Measurements from ENCODE around the gene KCTD3. TPM values are rescaled to one million over a fixed set of nuclear protein-coding genes. Genes with fewer than 3 reads are reported as not detected.

The KCTD3 gene
- polyA plus RNA-seq, 3 donors: 5.9 to 8.7 (median 6.7) TPM

DNA sequence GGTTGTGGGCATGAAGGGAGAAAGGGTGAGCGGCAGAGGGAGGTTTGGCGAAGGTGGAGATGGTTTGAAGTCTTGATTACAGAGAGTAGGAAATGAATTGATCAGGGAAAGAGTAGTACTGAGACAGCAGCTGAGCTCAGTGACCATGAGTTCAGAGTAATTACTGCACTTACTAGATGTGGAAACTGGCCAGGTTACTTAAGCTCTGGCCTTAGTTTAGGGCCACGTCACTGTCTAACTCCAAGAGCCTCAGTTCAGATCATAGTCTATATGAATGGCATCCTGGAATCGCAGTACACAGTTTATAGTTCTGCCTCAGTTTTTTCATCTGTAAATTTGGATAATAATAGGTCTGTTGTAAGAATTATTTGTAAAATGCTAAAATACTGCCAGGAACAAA lies 78.1 kb downstream of the KCTD3 start:
- intact Hi-C loops (cut with micrococcal nuclease): no loop called here
- no peaks in the 10 kb centered on the region for H4K20me1 ChIP-seq (ENCODE audit: insufficient read depth, low read length)
- H3K36me3 ChIP-seq (replicated peaks in 1 of 2; ENCODE audit: control insufficient read depth in 1 of 2, insufficient read depth in 2 of 2, low read length in 2 of 2): no peaks in the 10 kb centered on the region

DNA sequence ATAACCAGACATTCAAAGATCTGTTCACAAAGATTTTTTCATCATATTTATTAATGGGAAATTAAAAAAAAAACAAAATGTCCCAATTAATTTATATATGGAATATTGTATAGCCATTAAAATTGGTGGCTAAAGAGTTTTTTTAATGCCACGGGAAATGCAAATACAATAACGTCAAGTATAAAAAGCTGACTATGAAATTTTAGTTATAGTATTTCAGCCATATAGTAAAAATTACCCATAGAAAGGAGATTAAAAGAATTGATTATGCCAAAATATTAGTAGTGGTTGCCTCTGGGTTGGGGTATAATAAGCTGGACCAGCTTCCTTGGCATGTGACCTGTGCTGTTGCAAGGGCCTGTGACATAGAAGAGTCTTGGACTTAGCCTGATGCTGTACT lies 78.8 kb downstream of the KCTD3 start:
- Histone ChIP-seq H3K36me3 (replicated peaks in 1 of 2; ENCODE audit: control insufficient read depth in 1 of 2, insufficient read depth in 2 of 2, low read length in 2 of 2) (no peaks in the 10 kb centered on the region), H3K9me3 (replicated peaks in 1 of 2; ENCODE audit: control insufficient read depth in 1 of 2, insufficient read depth in 1 of 2, low read length in 2 of 2) (no peaks in the 10 kb centered on the region), H3K79me2 (ENCODE audit: insufficient read depth, low read length) (no peaks in the 10 kb centered on the region), H3K9ac (ENCODE audit: insufficient read depth, low read length, poor library complexity, severe bottlenecking) (no peak overlapping the region), H3K27me3 (ENCODE audit: control insufficient read depth in 2 of 2, insufficient read depth in 2 of 2, low read length in 2 of 2) (no peaks in the 10 kb centered on the region), H2AFZ (ENCODE audit: insufficient read depth, low read depth, low read length, poor library complexity, severe bottlenecking) (no peak overlapping the region), H4K20me1 (ENCODE audit: insufficient read depth, low read length) (no peaks in the 10 kb centered on the region), H3K27ac (ENCODE audit: low read depth in 1 of 2, low read length in 2 of 2) (no peak overlapping the region), H3K4me1 (ENCODE audit: control insufficient read depth in 1 of 2, insufficient read depth in 2 of 2, low read length in 2 of 2) (no peaks in the 10 kb centered on the region), H3K4me2 (replicated peaks; ENCODE audit: extremely low read depth, low read length, poor library complexity, severe bottlenecking) (no peak overlapping the region), H3K4me3 (replicated peaks in 1 of 3; ENCODE audit: low read depth in 2 of 3, low read length in 3 of 3) (no peak overlapping the region)
- Mint-ChIP-seq H3K4me3 (no peak overlapping the region), H3K27ac (no peak overlapping the region), H3K36me3 (no peaks in the 10 kb centered on the region), H3K4me1 (no peaks in the 10 kb centered on the region), H3K27me3 (ENCODE audit: low read depth in 3 of 3) (peaks cover 3 to 7% (median 4%) of the 10 kb centered on the region in 3 donors), H3K9me3 (peaks cover 0 to 4% (median 2%) of the 10 kb centered on the region in 7 donors)
- WGBS (ENCODE audit: insufficient coverage): no CpG with 5 or more reads among the region's 2 CpGs
- intact Hi-C loops (cut with micrococcal nuclease): no loop called here
- TF ChIP-seq, protein P1, sequence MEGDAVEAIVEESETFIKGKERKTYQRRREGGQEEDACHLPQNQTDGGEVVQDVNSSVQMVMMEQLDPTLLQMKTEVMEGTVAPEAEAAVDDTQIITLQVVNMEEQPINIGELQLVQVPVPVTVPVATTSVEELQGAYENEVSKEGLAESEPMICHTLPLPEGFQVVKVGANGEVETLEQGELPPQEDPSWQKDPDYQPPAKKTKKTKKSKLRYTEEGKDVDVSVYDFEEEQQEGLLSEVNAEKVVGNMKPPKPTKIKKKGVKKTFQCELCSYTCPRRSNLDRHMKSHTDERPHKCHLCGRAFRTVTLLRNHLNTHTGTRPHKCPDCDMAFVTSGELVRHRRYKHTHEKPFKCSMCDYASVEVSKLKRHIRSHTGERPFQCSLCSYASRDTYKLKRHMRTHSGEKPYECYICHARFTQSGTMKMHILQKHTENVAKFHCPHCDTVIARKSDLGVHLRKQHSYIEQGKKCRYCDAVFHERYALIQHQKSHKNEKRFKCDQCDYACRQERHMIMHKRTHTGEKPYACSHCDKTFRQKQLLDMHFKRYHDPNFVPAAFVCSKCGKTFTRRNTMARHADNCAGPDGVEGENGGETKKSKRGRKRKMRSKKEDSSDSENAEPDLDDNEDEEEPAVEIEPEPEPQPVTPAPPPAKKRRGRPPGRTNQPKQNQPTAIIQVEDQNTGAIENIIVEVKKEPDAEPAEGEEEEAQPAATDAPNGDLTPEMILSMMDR (IDR thresholded peaks at IDR 0.05): no peak
- no peak for DNase-seq

More for the DNA sequence above, 78.1 kb downstream of the KCTD3 start:
- H3K4me1 ChIP-seq (ENCODE audit: control insufficient read depth in 1 of 2, insufficient read depth in 2 of 2, low read length in 2 of 2): no peaks in the 10 kb centered on the region
- H2AFZ ChIP-seq (ENCODE audit: insufficient read depth, low read depth, low read length, poor library complexity, severe bottlenecking): no peak overlapping the region
- peaks cover 0 to 3% (median 3%) of the 10 kb centered on the region in 3 donors for H3K27me3 Mint-ChIP-seq (ENCODE audit: low read depth in 3 of 3)
- WGBS (ENCODE audit: insufficient coverage): 94% methylated on average over 3 of the region's 4 CpGs
- H3K9me3 Mint-ChIP-seq: peaks cover 0 to 2% (median 0%) of the 10 kb centered on the region in 7 donors
- no peaks in the 10 kb centered on the region for H3K79me2 ChIP-seq (ENCODE audit: insufficient read depth, low read length)
- DNase-seq: no peak
- H3K27ac ChIP-seq (ENCODE audit: low read depth in 1 of 2, low read length in 2 of 2): no peak overlapping the region
- H3K27me3 ChIP-seq (ENCODE audit: control insufficient read depth in 2 of 2, insufficient read depth in 2 of 2, low read length in 2 of 2): no peaks in the 10 kb centered on the region
- H3K4me3 ChIP-seq (replicated peaks in 1 of 3; ENCODE audit: low read depth in 2 of 3, low read length in 3 of 3): no peak overlapping the region
- H3K9ac ChIP-seq (ENCODE audit: insufficient read depth, low read length, poor library complexity, severe bottlenecking): no peak overlapping the region
- TF ChIP-seq, protein P1 (IDR thresholded peaks at IDR 0.05): no peak
- H3K9me3 ChIP-seq (replicated peaks in 1 of 2; ENCODE audit: control insufficient read depth in 1 of 2, insufficient read depth in 1 of 2, low read length in 2 of 2): no peaks in the 10 kb centered on the region
- peak overlapping the region in 1 of 7 donors; percentile 0 for H3K27ac Mint-ChIP-seq
- no peak overlapping the region for H3K4me2 ChIP-seq (replicated peaks; ENCODE audit: extremely low read depth, low read length, poor library complexity, severe bottlenecking)
- no peak overlapping the region for H3K4me3 Mint-ChIP-seq
- no peaks in the 10 kb centered on the region for H3K36me3 Mint-ChIP-seq
- no peaks in the 10 kb centered on the region for H3K4me1 Mint-ChIP-seq

Data from CD14-positive monocyte (primary cell).